Fibroblast of skin of scalp (primary cell): Measurements from ENCODE around the gene PVALEF.

Source experiments
- DNase-seq: peaks from one replicate; pipeline ENCODE4 v3.0.0-alpha.2; 2013

The PVALEF gene

GRCh38 chr17:81163051-81163695 lies 2.1 kb upstream of the PVALEF start:
- DNase-seq, result no peak

GRCh38 chr17:81163703-81164370 lies 1.5 kb upstream of the PVALEF start:
- no peak for DNase-seq

- DNase-seq, result no peak
These were observed 699 bp upstream of the PVALEF start for GRCh38 chr17:81164371-81165245.

GRCh38 chr17:81166033-81166492 lies 756 bp downstream of the PVALEF start, which contains the start of gene AATK:
TSS of gene AATK (minus strand) at chr17:81166221. CDS start at chr17:81165992, 229 bp downstream.
- DNase-seq, result no peak

GRCh38 chr17:81167194-81167524 lies 1.9 kb downstream of the PVALEF start:
- DNase-seq, result no peak

GRCh38 chr17:81167638-81168037 lies 2.3 kb downstream of the PVALEF start:
- no peak for DNase-seq

- DNase-seq, result no peak
These were observed 4.6 kb downstream of the PVALEF start for GRCh38 chr17:81169870-81170309.

GRCh38 chr17:81170727-81171494 lies 5.6 kb downstream of the PVALEF start:
- no peak for DNase-seq

- no peak for DNase-seq
These were observed 6.6 kb downstream of the PVALEF start for GRCh38 chr17:81171941-81172340.

- peak; percentile 21 for DNase-seq
These were observed 7.9 kb downstream of the PVALEF start for GRCh38 chr17:81173052-81173761.

- peak; percentile 49 for DNase-seq
These were observed 8.5 kb downstream of the PVALEF start for GRCh38 chr17:81173762-81174155.

GRCh38 chr17:81176666-81177065 lies 11.4 kb downstream of the PVALEF start:
- peak; percentile 26 for DNase-seq

- DNase-seq, result no peak
These were observed 13.1 kb downstream of the PVALEF start for GRCh38 chr17:81178136-81179091.

- no peak for DNase-seq
These were observed 13.9 kb downstream of the PVALEF start for GRCh38 chr17:81179220-81179619.

- DNase-seq, result no peak
These were observed 14.6 kb downstream of the PVALEF start for GRCh38 chr17:81179861-81180260.

GRCh38 chr17:81180836-81181810 lies 15.8 kb downstream of the PVALEF start:
- no peak for DNase-seq

GRCh38 chr17:81181811-81182185 lies 16.5 kb downstream of the PVALEF start:
- no peak for DNase-seq

- no peak for DNase-seq
These were observed 17.3 kb downstream of the PVALEF start for GRCh38 chr17:81182596-81182995.

GRCh38 chr17:81183316-81183715 lies 18.0 kb downstream of the PVALEF start:
- DNase-seq, result no peak
